Thoracic aorta (tissue), 2 donors: ENCODE measurements around the gene IGLL1. TPM values are rescaled to one million over a fixed set of nuclear protein-coding genes. Genes with fewer than 3 reads are reported as not detected.

Experiments used
- ATAC-seq: fragments of 150-250 bp; one replicate; pipeline ENCODE4 v1.8.0; 2017; ENCODE audit warnings: low read depth; ENCODE audit not compliant: insufficient number of reproducible peaks, low FRiP score
- DNase-seq: peaks from one replicate; pipeline ENCODE4 v3.0.0-alpha.2; 2020; ENCODE audit warnings: low spot score
- H3K27ac ChIP-seq, 2 donors: fragments of 200-600 bp; sonication (generic); 1 replicate in 1 of 2; 2 replicates in 1 of 2; pipeline ENCODE4 v1.5.1; 2016; ENCODE audit warnings: mild to moderate bottlenecking in 2 of 2, moderate library complexity in 2 of 2
- H3K27me3 ChIP-seq: fragments of 200-600 bp; sonication (generic); replicated peaks from 2 replicates; pipeline ENCODE4 v1.6.0; 2016; ENCODE audit warnings: mild to moderate bottlenecking; ENCODE audit not compliant: insufficient read depth
- H3K36me3 ChIP-seq: fragments of 200-600 bp; sonication (generic); one replicate; pipeline ENCODE4 v1.5.1; 2016
- H3K4me1 ChIP-seq, 2 donors: fragments of 200-600 bp; sonication (generic); 1 replicate in 1 of 2; 2 replicates in 1 of 2; pipeline versions ENCODE4 v1.5.1 to v1.6.0; 2016; ENCODE audit warnings: low read depth in 2 of 2, mild to moderate bottlenecking in 1 of 2; ENCODE audit not compliant: control insufficient read depth in 1 of 2
- H3K4me3 ChIP-seq: fragments of 200-600 bp; sonication (generic); 2 replicates; pipeline ENCODE4 v1.5.1; 2016; ENCODE audit warnings: mild to moderate bottlenecking
- H3K9me3 ChIP-seq: fragments of 200-600 bp; sonication (generic); 2 replicates; pipeline ENCODE4 v1.5.1; 2016
- total RNA-seq, 2 donors: library from RNA; depleted of rRNA; stranded (reverse); fragments of >200 nt; gene quantifications; one replicate each; pipeline versions ENCODE4 v1.1.0 to v1.2.3, GENCODE V29; 2016
- TF ChIP-seq, protein P1 (sequence below): fragments of 200-600 bp; sonication (generic); IDR thresholded peaks from one replicate; pipeline ENCODE4 v1.5.1; 2019; ENCODE audit warnings: antibody characterized with exemption

IGLL1 gene
- total RNA-seq, 2 donors from 2014 or later, result not detected

DNA sequence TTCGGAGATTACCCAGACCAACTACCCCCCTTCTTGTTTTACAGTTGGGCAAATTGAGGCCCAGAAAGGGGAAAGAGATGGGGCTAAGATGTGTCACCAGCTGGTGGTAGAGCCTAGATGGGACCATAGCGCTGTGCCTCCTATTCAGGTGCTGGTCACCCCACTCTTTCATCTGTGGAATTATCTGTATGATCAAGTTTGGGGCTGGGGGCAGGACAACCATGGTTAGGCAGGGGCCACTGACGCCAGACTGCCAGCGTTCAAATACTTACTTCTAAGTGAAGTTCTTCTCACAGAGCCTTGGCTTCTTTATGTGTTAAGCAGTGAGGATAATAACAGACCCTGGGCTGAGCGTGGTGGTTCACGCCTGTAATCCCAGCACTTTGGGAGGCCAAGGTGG is 55.9 kb downstream of the IGLL1 start:
- H3K27ac ChIP-seq, result no peak overlapping the region
- H3K27me3 ChIP-seq, result no peaks in the 10 kb centered on the region
- H3K4me3 ChIP-seq, result no peak overlapping the region
- peaks cover 8 to 38% of the 10 kb centered on the region in 2 donors for H3K4me1 ChIP-seq
- no peaks in the 10 kb centered on the region for H3K36me3 ChIP-seq
- no peaks in the 10 kb centered on the region for H3K9me3 ChIP-seq
- no peak for ATAC-seq
- no peak for DNase-seq
- TF ChIP-seq, protein P1, sequence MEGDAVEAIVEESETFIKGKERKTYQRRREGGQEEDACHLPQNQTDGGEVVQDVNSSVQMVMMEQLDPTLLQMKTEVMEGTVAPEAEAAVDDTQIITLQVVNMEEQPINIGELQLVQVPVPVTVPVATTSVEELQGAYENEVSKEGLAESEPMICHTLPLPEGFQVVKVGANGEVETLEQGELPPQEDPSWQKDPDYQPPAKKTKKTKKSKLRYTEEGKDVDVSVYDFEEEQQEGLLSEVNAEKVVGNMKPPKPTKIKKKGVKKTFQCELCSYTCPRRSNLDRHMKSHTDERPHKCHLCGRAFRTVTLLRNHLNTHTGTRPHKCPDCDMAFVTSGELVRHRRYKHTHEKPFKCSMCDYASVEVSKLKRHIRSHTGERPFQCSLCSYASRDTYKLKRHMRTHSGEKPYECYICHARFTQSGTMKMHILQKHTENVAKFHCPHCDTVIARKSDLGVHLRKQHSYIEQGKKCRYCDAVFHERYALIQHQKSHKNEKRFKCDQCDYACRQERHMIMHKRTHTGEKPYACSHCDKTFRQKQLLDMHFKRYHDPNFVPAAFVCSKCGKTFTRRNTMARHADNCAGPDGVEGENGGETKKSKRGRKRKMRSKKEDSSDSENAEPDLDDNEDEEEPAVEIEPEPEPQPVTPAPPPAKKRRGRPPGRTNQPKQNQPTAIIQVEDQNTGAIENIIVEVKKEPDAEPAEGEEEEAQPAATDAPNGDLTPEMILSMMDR, result no peak

DNA sequence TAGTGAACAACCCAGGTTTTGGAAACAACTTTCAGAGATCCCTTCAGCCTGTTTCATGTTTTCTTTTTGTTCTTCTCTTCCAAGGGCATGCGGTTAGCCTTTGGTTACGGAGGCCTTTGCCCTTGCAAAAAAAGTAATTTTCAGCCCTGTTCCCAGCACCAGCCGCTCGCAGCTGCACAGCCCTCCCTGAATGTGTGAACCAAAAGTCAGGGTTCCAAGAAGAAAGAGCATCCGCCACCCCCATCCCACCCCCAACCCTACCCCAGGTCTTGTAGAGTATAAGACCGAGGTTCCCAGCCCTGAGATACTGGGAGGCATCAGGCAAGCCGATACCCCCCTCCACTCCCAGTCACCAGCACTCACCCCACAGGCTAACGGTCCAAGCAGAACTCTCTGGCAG is 56.4 kb downstream of the IGLL1 start:
- peaks cover 8 to 38% of the 10 kb centered on the region in 2 donors for H3K4me1 ChIP-seq
- TF ChIP-seq, protein P1, result no peak

More for the DNA sequence above, 56.4 kb downstream of the IGLL1 start:
- no peaks in the 10 kb centered on the region for H3K9me3 ChIP-seq
- ATAC-seq (no peak), DNase-seq (no peak)
- no peak overlapping the region for H3K4me3 ChIP-seq
- H3K27ac ChIP-seq, result peak overlapping the region in 1 of 2 donors; percentile 38
- H3K36me3 ChIP-seq, result no peaks in the 10 kb centered on the region
- no peaks in the 10 kb centered on the region for H3K27me3 ChIP-seq

Other genes with a start within 250 kb of the IGLL1 start
- gene DRICH1, start 52.0 kb upstream of the IGLL1 start, total RNA-seq, result not detected
- not detected for gene RGL4, start 110.7 kb upstream of the IGLL1 start, total RNA-seq
- 10 to 100 TPM in 1 of 2 donors, 1 to 10 TPM in 1; 8.4 to 13.8 TPM for gene ZNF70, start 170.8 kb upstream of the IGLL1 start, total RNA-seq
- gene VPREB3, start 174.1 kb upstream of the IGLL1 start, total RNA-seq, result not detected
- not detected for gene C22orf15, start 182.7 kb upstream of the IGLL1 start, total RNA-seq
- 10 to 100 TPM in 1 of 2 donors, not detected in 1; 19.4 TPM for gene CHCHD10, start 187.7 kb upstream of the IGLL1 start, total RNA-seq
- gene MMP11, start 192.6 kb upstream of the IGLL1 start, total RNA-seq, result 10 to 100 TPM in 1 of 2 donors, 1 to 10 TPM in 1; 2.0 to 10.2 TPM
- gene SMARCB1, start 206.7 kb upstream of the IGLL1 start, total RNA-seq, result 10 to 100 TPM; 43.5 to 50.0 TPM